Keratinocyte (primary cell): ENCODE data around the gene FBXW12. TPM values are rescaled to one million over a fixed set of nuclear protein-coding genes. Genes with fewer than 3 reads are reported as not detected.

ENCODE experiments used
- DNase-seq: peaks from one replicate; pipeline ENCODE4 v3.0.0-alpha.2; 2011; ENCODE audit warnings: low read depth, missing footprints, low spot score
- FAIRE-seq: peaks from 2 replicates; lab custom pipeline; 2011; peaks lifted over from hg19 to GRCh38; lab: Jason Lieb, UNC
- H2AFZ ChIP-seq: 2 replicates; pipeline ENCODE4 v1.6.0; 2012; ENCODE audit warnings: low read length, control low read depth, inconsistent platforms; ENCODE audit not compliant: control insufficient read depth
- H3K27ac ChIP-seq: 2 replicates; pipeline ENCODE4 v1.5.1; 2011; ENCODE audit warnings: low read length; ENCODE audit not compliant: control insufficient read depth, insufficient read depth
- H3K27me3 ChIP-seq: 3 replicates; pipeline ENCODE4 v1.6.0; 2011; ENCODE audit warnings: low read length; ENCODE audit not compliant: control insufficient read depth, insufficient read depth; ENCODE audit errors: extremely low read depth
- H3K36me3 ChIP-seq, 2 experiments: 2 replicates in 1 of 2; 3 replicates in 1 of 2; pipeline ENCODE4 v1.5.1; 2011; ENCODE audit warnings: low read length in 2 of 2, mild to moderate bottlenecking in 1 of 2; ENCODE audit not compliant: control insufficient read depth in 2 of 2, insufficient read depth in 2 of 2; ENCODE audit errors: extremely low read depth in 1 of 2
- H3K4me1 ChIP-seq: 3 replicates; pipeline ENCODE4 v1.5.1; 2011; ENCODE audit warnings: low read length; ENCODE audit not compliant: control insufficient read depth, insufficient read depth; ENCODE audit errors: extremely low read depth
- H3K4me2 ChIP-seq: 3 replicates; pipeline ENCODE4 v1.6.0; 2011; ENCODE audit warnings: low read depth, low read length; ENCODE audit not compliant: control insufficient read depth, insufficient read depth; ENCODE audit errors: extremely low read depth
- H3K4me3 ChIP-seq, 3 experiments: fragments of 200-600 bp in 1 of 3; sonication (generic) in 1 of 3; 2 replicates in 2 of 3; 3 replicates in 1 of 3; pipeline ENCODE4 v1.5.1; 2011 to 2016; ENCODE audit warnings: low read length in 3 of 3, mild to moderate bottlenecking in 3 of 3, control low read depth in 2 of 3, inconsistent platforms in 1 of 3, low read depth in 1 of 3, mixed read lengths in 1 of 3, mixed run types in 1 of 3, moderate library complexity in 1 of 3; ENCODE audit not compliant: control insufficient read depth in 2 of 3, insufficient read depth in 2 of 3; ENCODE audit errors: extremely low read depth in 1 of 3
- H3K79me2 ChIP-seq: 2 replicates; pipeline ENCODE4 v1.6.0; 2012; ENCODE audit warnings: low read length; ENCODE audit not compliant: control insufficient read depth, insufficient read depth
- H3K9ac ChIP-seq: 3 replicates; pipeline ENCODE4 v1.6.0; 2011; ENCODE audit warnings: low read length; ENCODE audit not compliant: control insufficient read depth, insufficient read depth; ENCODE audit errors: extremely low read depth
- H3K9me1 ChIP-seq: 3 replicates; pipeline ENCODE4 v1.6.0; 2011; ENCODE audit warnings: low read length; ENCODE audit not compliant: control insufficient read depth, insufficient read depth; ENCODE audit errors: extremely low read depth
- H3K9me3 ChIP-seq: 2 replicates; pipeline ENCODE4 v1.5.1; 2012; ENCODE audit warnings: low read depth, low read length; ENCODE audit not compliant: control insufficient read depth
- H4K20me1 ChIP-seq: 3 replicates; pipeline ENCODE4 v1.6.0; 2011; ENCODE audit warnings: low read length; ENCODE audit not compliant: control insufficient read depth, insufficient read depth; ENCODE audit errors: extremely low read depth
- CTCF ChIP-seq, 3 experiments: IDR thresholded peaks in 1 of 3; conservative IDR thresholded peaks in 1 of 3; optimal IDR thresholded peaks in 1 of 3; 2 replicates in 2 of 3; 3 replicates in 1 of 3; pipeline versions ENCODE3 to v1.5.1; 2011; ENCODE audit warnings: low read length in 3 of 3, mild to moderate bottlenecking in 3 of 3, moderate library complexity in 2 of 3, control low read depth in 1 of 3, inconsistent platforms in 1 of 3; ENCODE audit not compliant: insufficient read depth in 2 of 3; ENCODE audit errors: extremely low read depth in 1 of 3
- EZH2 ChIP-seq: IDR thresholded peaks from one replicate; pipeline ENCODE4 v1.6.1; 2012; ENCODE audit warnings: inconsistent platforms, mild to moderate bottlenecking, low read length, moderate library complexity
- dilution Hi-C: fragments of 300-500 bp; cut with MboI; formaldehyde crosslinking; loops from one replicate; pipeline ENCODE4 v1.7.0; 2020; ENCODE audit warnings: low sequenced_read_pairs; ENCODE audit not compliant: extremely low pct_ligation_motif_present
- polyA plus RNA-seq, 5 experiments: library from polyadenylated mRNA; depleted of rRNA in 3 of 5; stranded (reverse) in 3 of 5; stranded (forward) in 1 of 5; unstranded in 1 of 5; fragments of >200 nt; gene quantifications; 1 replicate in 1 of 5; 2 replicates in 3 of 5; 3 replicates in 1 of 5; pipeline versions ENCODE4 v1.2.1 to v1.2.3, GENCODE V29; 2011 to 2012; ENCODE audit warnings: missing spikeins in 2 of 5, low read depth in 1 of 5, low replicate concordance in 1 of 5
- small RNA-seq, 3 experiments: library from RNA; depleted of rRNA; stranded (forward); fragments of <200 nt; gene quantifications; one replicate each; pipeline ENCODE3, GENCODE V24; 2012; ENCODE audit warnings: low read depth in 3 of 3, low replicate concordance in 1 of 3; ENCODE audit not compliant: insufficient read length in 3 of 3

FBXW12 gene
- polyA plus RNA-seq, 1 donor (not counting 4 experiments of a cell fraction or from before 2014, with no cell fraction given) = not detected

- H2AFZ ChIP-seq = no peak overlapping the region
- FAIRE-seq (no peak), DNase-seq (no peak)
- peak overlapping the region; percentile 86 for H3K4me2 ChIP-seq
- no peaks in the 10 kb centered on the region for H3K27me3 ChIP-seq
- no peaks in the 10 kb centered on the region for H3K9me3 ChIP-seq
- H3K9ac ChIP-seq = peak overlapping the region; percentile 92
- H3K27ac ChIP-seq = peak overlapping the region; percentile 33
- H3K4me1 ChIP-seq = peaks cover 21% of the 10 kb centered on the region
- peaks cover 6 to 10% of the 10 kb centered on the region in 2 experiments for H3K36me3 ChIP-seq
- dilution Hi-C loops = loop anchor here (25.0 kb wide), 1 partner anchor 180 kb away; no protein-coding TSS in a partner anchor
- H3K79me2 ChIP-seq = peaks cover 44% of the 10 kb centered on the region
- peaks cover 4% of the 10 kb centered on the region for H4K20me1 ChIP-seq
- H3K9me1 ChIP-seq = peaks cover 3% of the 10 kb centered on the region
- H3K4me3 ChIP-seq = peak overlapping the region in 1 of 3 experiments; percentile 99
- TF ChIP-seq EZH2 (no peak), CTCF (optimal IDR thresholded peaks at IDR 0.05 in 1 of 3, IDR thresholded peaks at IDR 0.05 in 1 of 3, conservative IDR thresholded peaks at IDR 0.05 in 1 of 3; ENCODE audit: extremely low read depth in 1 of 3, insufficient read depth in 2 of 3, low read length in 3 of 3) (no peak)
These were observed 69.9 kb downstream of the FBXW12 start for GRCh38 chr3:48441940-48442339.

Small RNAs within 50 kb of the gene (small RNA-seq; reads per million reads assigned to genes)
- 0 reads per million in 3 experiments for gene RN7SL321P

Other genes starting within 250 kb of the FBXW12 start
- 1.7 to 6.2 TPM (median 5.5 TPM) in 3 replicates for gene CDC25A, start 183.8 kb upstream of the FBXW12 start, polyA plus RNA-seq
- gene CAMP, start 148.7 kb upstream of the FBXW12 start, polyA plus RNA-seq = 0.37 to 0.95 TPM (median 0.66 TPM) in 3 replicates
- gene ZNF589, start 131.1 kb upstream of the FBXW12 start, polyA plus RNA-seq = 9.1 to 12.2 TPM (median 9.6 TPM) in 3 replicates
- gene NME6, start 70.9 kb upstream of the FBXW12 start, polyA plus RNA-seq = 22.1 to 38.0 TPM (median 22.4 TPM) in 3 replicates
- not detected in 3 replicates for gene SPINK8, start 38.6 kb upstream of the FBXW12 start, polyA plus RNA-seq
- gene PLXNB1, start 57.9 kb downstream of the FBXW12 start, polyA plus RNA-seq = 67.5 to 124 TPM (median 83.0 TPM) in 3 replicates
- gene CCDC51, start 67.9 kb downstream of the FBXW12 start, polyA plus RNA-seq = 27.9 to 28.8 TPM (median 28.4 TPM) in 3 replicates
- 190 to 418 TPM (median 306 TPM) in 3 replicates for gene TMA7, start 68.0 kb downstream of the FBXW12 start, polyA plus RNA-seq
- 8.6 to 9.7 TPM (median 9.1 TPM) in 3 replicates for gene ATRIP, start 74.5 kb downstream of the FBXW12 start, polyA plus RNA-seq
- 94.4 to 159 TPM (median 95.5 TPM) in 3 replicates for gene SHISA5, start 132.0 kb downstream of the FBXW12 start, polyA plus RNA-seq
- gene PFKFB4, start 184.6 kb downstream of the FBXW12 start, polyA plus RNA-seq = 15.1 to 22.0 TPM (median 16.2 TPM) in 3 replicates
- 5.7 to 10.0 TPM (median 6.3 TPM) in 3 replicates for gene UCN2, start 191.6 kb downstream of the FBXW12 start, polyA plus RNA-seq
- 59.4 to 91.3 TPM (median 74.4 TPM) in 3 replicates for gene COL7A1, start 223.1 kb downstream of the FBXW12 start, polyA plus RNA-seq
- 417 to 473 TPM (median 440 TPM) in 3 replicates for gene UQCRC1, start 237.4 kb downstream of the FBXW12 start, polyA plus RNA-seq
- gene TMEM89, start 249.6 kb downstream of the FBXW12 start, polyA plus RNA-seq = not detected in 3 replicates